GM12878 (cell line): ENCODE measurements around the gene TAS2R4. TPM values are rescaled to one million over a fixed set of nuclear protein-coding genes. Genes with fewer than 3 reads are reported as not detected.

Source experiments
- ATF7 ChIP-seq: fragments of 450-650 bp; IDR thresholded peaks from 2 replicates; pipeline ENCODE4 v1.6.1; 2016; ENCODE audit warnings: low read depth, mild to moderate bottlenecking
- BCLAF1 ChIP-seq: fragments of 450-650 bp; IDR thresholded peaks from 2 replicates; pipeline ENCODE4 v1.6.1; 2017; ENCODE audit warnings: antibody characterized with exemption, mild to moderate bottlenecking, moderate library complexity
- CBX3 ChIP-seq: fragments of 200-600 bp; sonication (generic); IDR thresholded peaks from 2 replicates; pipeline ENCODE4 v1.6.1; 2016; ENCODE audit warnings: low read depth, borderline replicate concordance
- CHD2 ChIP-seq: IDR thresholded peaks from 2 replicates; pipeline ENCODE4 v1.6.1; 2011; ENCODE audit warnings: low read depth, low read length, improper control_type of control experiment, borderline replicate concordance
- DPF2 ChIP-seq: fragments of 450-650 bp; IDR thresholded peaks from 2 replicates; pipeline ENCODE4 v1.6.1; 2017; ENCODE audit warnings: mild to moderate bottlenecking
- E2F8 ChIP-seq: fragments of 450-650 bp; IDR thresholded peaks from 2 replicates; pipeline ENCODE4 v1.6.1; 2018; ENCODE audit warnings: mild to moderate bottlenecking, low read depth, moderate library complexity; ENCODE audit not compliant: partially characterized antibody
- FOXM1 ChIP-seq: IDR thresholded peaks from 2 replicates; pipeline ENCODE4 v1.6.1; 2012; ENCODE audit warnings: low read depth, mild to moderate bottlenecking, inconsistent platforms, low read length, moderate library complexity
- HDAC6 ChIP-seq: fragments of 200-600 bp; sonication (generic); IDR thresholded peaks from one replicate; pipeline ENCODE4 v1.8.0; 2017; ENCODE audit warnings: antibody characterized with exemption; ENCODE audit not compliant: unreplicated experiment
- IKZF2 ChIP-seq, 2 experiments: fragments of 450-650 bp; IDR thresholded peaks; 2 replicates each; pipeline ENCODE4 v1.6.1; 2017; ENCODE audit warnings: mild to moderate bottlenecking in 2 of 2, moderate library complexity in 2 of 2
- IRF4 ChIP-seq: IDR thresholded peaks from 2 replicates; pipeline ENCODE4 v1.6.1; 2011; ENCODE audit warnings: low read depth, low read length
- NRF1 ChIP-seq: conservative IDR thresholded peaks from 2 replicates; pipeline ENCODE4 v1.6.1; 2011; ENCODE audit warnings: mild to moderate bottlenecking, low read depth, low read length, improper control_type of control experiment
- PKNOX1 ChIP-seq: fragments of 450-650 bp; IDR thresholded peaks from 2 replicates; pipeline ENCODE4 v1.6.1; 2016; ENCODE audit warnings: mild to moderate bottlenecking
- TCF12 ChIP-seq: IDR thresholded peaks from 2 replicates; pipeline ENCODE4 v1.6.1; 2011; ENCODE audit warnings: low read depth, mild to moderate bottlenecking, low read length
- USF1 ChIP-seq: IDR thresholded peaks from 2 replicates; pipeline ENCODE4 v1.6.1; 2011; ENCODE audit warnings: borderline replicate concordance, low read depth, mild to moderate bottlenecking, moderate library complexity, mixed read lengths, low read length; ENCODE audit not compliant: insufficient read depth; ENCODE audit errors: extremely low read length
- ZNF687 ChIP-seq: fragments of 450-650 bp; IDR thresholded peaks from 2 replicates; pipeline ENCODE4 v1.6.1; 2017; ENCODE audit warnings: mild to moderate bottlenecking, moderate library complexity
- polyA plus RNA-seq, 11 experiments: library from polyadenylated mRNA; depleted of rRNA in 4 of 11; unstranded in 6 of 11; stranded (reverse) in 5 of 11; fragments of >200 nt; fragmentation: Nextera tagmentation in 4 of 11; fragmentation: Illumina TruSeq in 1 of 11; extraction: Ambion mirVana in 4 of 11; extraction: Trizol in 1 of 11; gene quantifications; 1 replicate in 1 of 11; 2 replicates in 10 of 11; pipeline versions ENCODE4 v1.2.1 to v1.2.3, GENCODE V29; 2011 to 2016; ENCODE audit warnings: inconsistent platforms in 2 of 11, missing spikeins in 2 of 11, low read depth in 1 of 11
- total RNA-seq, 4 experiments: library from RNA; depleted of rRNA in 3 of 4; stranded (reverse); fragments of >200 nt in 3 of 4; fragmentation: Illumina TruSeq in 1 of 4; extraction: Trizol in 1 of 4; gene quantifications; 2 replicates each; pipeline versions ENCODE4 v1.2.1 to v1.2.3, GENCODE V29; 2013 to 2021

The TAS2R4 gene
- total and polyA plus RNA-seq, 10 of the 15 experiments (the other 5 are each of a cell fraction or from before 2014, with no cell fraction given) = 0.04 to 0.90 (median 0.40) TPM; not detected in 1

GRCh38 chr7:141737836-141738591 is 38.5 kb upstream of the TAS2R4 start, which contains the start of gene SSBP1 (continued):
- TF ChIP-seq BCLAF1 (no peak), DPF2 (peak; percentile 67), IRF4 (peak; percentile 98), CHD2 (peak; percentile 81; the same call in 1 of the 2 replicates), NRF1 (0 out of 2 replicates have a peak, but pooled peaks have one; percentile 12), FOXM1 (peak; percentile 95), HDAC6 (peak; percentile 4), USF1 (no peak), IKZF2 (IDR thresholded peaks at IDR 0.05) (peak; percentile 81 to 90), CBX3 (no peak), E2F8 (peak; percentile 94), PKNOX1 (peak; percentile 69), ZNF687 (peak; percentile 64), TCF12 (0 out of 2 replicates have a peak, but pooled peaks have one; percentile 28), ATF7 (peak; percentile 75)
